ENCODE results near the gene PCDHGC4.

The PCDHGC4 gene

GRCh38 chr5:141529002-141529401 lies 44.2 kb downstream of the PCDHGC4 start:
- no peak for DNase-seq (ENCODE audit: low read depth in 2 of 2)

- DNase-seq (ENCODE audit: low read depth in 2 of 2): no peak
These were observed 45.0 kb downstream of the PCDHGC4 start for GRCh38 chr5:141529873-141530272.

GRCh38 chr5:141532726-141533125 lies 47.9 kb downstream of the PCDHGC4 start:
- DNase-seq (ENCODE audit: low read depth in 2 of 2): no peak

- no peak for DNase-seq (ENCODE audit: low read depth in 2 of 2)
These were observed 49.1 kb downstream of the PCDHGC4 start for GRCh38 chr5:141533897-141534296.

- no peak for DNase-seq (ENCODE audit: low read depth in 2 of 2)
These were observed 49.8 kb downstream of the PCDHGC4 start for GRCh38 chr5:141534492-141535213.
